ACHN (cell line): Measurements from ENCODE around the gene JUND.

ENCODE experiments used
- DNase-seq: peaks from one replicate; pipeline ENCODE4 v3.0.0-alpha.2; 2015
- in situ Hi-C: cut with HindIII; loops from 2 replicates; pipeline ENCODE4 v1.10.0; 2017; ENCODE audit warnings: low sequenced_read_pairs, low pct_ligation_motif_present, low pct_unique_long_range_greater_than_20kb

Gene JUND

DNA sequence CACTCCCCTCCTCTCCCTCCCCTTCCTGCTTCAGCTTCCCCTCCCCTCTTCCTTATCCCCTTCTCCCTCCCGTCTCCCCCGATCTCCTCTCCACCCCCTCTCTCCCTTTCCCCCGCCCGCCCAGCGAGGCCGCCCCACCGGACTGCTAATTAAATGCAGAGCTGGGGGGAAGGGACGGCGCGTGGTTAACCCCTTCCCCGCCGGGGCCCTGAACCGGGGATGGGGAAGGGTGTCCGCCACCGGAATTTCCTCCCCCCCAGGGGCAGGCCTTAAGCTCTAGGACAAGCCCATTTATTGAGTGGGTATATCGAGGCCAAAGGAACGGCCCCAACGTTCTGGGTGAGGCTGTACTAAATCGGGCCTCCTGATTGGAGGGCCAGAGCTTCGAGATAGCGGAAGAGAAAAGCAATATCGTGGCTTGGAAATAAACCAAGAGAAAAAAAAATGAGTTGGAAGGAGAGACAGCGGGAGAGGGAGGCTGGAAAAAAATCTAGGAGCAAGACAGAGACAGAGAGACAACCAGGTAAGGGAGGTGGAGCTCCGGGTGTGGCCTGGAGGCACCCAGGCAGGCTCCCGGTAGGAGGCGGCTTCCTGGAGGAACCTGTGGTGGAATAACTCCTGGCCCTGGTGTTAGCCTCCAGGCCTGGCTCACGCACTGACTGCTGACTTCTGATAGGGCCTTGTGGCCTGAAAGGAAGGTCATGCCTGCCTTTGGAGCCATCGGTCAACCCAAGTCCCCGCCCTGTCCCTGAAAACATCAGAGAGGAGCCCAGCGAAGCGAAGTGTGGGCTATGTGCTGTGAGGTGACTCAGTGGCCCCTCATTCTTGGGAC lies 11.6 kb upstream of the JUND start:
- peak; percentile 79 for DNase-seq
- in situ Hi-C loops, result no loop called here

GRCh38 chr19:18292462-18292809 lies 11.0 kb upstream of the JUND start:
- in situ Hi-C loops, result no loop called here
- DNase-seq, result no peak

DNA sequence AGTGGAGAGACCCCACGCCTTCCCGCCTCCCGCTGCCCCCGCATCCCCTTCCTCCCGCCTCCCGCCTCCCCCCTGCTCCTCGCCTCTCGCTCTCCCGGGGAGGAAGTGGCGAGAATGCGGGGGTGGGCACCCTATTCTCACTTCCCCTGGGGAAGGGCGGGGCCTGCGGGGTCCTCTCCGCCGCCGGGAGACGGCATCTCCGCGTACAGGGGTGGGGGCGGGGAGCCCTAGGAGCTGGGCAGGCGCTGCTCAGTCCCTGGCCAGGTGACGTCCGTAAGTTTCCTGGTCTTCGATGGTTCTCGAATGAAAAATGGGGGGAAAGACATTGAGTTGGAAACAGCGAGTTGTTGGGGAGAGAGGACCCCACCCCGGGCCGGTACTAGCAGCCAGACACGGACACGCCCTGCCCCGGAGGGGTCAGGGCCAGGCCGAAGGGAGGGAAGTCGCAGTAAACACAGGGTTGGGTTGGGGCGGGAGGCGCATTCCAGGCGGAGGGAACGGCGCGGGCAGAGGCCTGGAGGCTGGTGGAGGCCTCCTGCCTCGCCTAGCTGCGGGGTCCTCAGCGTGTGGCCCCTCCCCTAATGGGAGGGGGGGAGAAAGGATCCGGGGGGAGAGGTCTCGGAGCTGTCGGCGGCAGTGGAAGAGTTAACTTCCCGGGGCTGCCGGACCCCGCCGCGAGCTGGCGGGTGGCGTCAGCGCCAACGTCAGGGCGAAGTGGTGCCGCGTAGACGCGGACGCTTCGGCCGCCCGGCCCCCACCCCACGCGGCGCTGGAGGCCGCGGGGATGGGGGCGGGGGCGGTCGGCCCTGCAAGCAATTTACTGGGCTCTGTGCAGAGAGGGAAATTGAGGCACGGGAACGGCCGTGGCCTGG lies 10.4 kb upstream of the JUND start:
- in situ Hi-C loops, result no loop called here
- DNase-seq, result peak; percentile 69

DNA sequence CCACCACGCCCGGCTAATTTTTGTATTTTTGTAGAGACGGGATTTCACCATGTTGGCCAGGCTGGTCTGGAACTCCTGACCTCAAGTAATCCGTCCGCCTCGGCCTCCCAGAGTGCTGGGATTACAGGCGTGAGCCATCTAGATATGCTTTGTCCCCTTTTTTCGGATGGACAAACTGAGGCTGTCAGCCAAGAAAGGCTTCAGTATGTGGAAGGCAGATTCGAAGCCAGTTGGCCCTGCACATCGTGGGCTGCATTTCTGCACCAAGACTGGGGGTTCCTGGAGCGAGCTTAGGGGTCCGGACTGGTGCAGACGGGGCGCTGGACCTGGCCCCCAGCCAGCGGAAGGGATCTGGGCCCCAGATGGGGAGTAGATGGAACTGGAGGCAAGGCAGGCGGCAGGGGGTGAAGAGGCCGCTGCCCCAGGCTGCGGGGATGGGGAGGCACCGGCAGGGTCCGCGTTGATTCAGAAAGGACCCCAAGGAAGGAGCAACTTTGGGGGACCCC lies 9.7 kb upstream of the JUND start:
- in situ Hi-C loops, result no loop called here
- DNase-seq, result no peak

- in situ Hi-C loops, result no loop called here
- DNase-seq, result no peak
Observed at GRCh38 chr19:18290302-18291018, 9.0 kb upstream of the JUND start.

- in situ Hi-C loops, result no loop called here
- no peak for DNase-seq
Observed at GRCh38 chr19:18289471-18290301, 8.3 kb upstream of the JUND start.

DNA sequence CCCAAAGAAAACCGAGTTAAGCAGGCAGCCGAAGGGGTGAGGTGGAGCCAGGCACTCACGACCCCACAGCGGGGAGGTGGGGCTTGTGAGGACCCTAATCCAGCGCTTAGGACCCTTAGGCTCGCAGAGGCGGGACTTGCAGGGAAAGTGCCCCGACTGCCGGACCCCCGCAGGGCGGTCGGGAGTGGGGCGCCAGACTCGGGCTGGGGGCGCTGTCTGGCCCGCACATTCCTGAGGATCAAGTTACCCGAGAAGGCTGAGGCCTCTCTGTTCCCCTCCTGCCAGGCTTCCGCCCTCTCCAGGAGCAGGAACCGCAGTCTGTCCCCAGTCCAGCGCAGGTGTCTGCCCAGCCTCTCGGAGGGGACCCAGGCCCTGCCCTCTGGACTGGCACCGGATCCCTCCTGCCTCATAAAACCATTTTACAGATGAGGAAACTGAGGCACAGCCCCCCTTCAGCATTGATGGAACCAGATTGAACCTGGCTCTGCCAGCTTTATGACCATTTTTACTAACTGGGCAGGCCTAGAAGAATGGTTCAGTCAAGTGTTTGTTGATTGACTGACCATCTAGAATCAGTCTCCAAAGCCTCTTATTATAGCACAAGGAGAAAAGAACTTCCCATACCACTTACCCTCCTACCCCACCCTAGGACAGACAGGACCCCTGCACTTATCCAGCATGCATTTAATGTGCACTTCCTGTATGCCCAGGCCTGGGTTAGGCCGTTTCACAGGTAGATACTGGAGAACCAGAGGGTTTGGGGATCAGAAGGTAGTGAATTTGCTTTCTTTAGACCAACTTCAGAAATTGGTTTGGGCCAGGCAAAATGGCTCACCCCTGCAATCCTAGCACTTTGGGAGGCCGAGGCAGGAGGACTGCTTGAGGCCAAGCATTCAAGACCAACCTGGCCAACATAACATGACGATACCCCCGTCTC lies 6.7 kb upstream of the JUND start:
- in situ Hi-C loops, result no loop called here
- DNase-seq, result no peak

GRCh38 chr19:18286973-18287635 lies 5.7 kb upstream of the JUND start:
- DNase-seq, result no peak
- in situ Hi-C loops, result no loop called here

- DNase-seq, result no peak
- in situ Hi-C loops, result no loop called here
Observed at GRCh38 chr19:18284712-18285360, 3.4 kb upstream of the JUND start.

DNA sequence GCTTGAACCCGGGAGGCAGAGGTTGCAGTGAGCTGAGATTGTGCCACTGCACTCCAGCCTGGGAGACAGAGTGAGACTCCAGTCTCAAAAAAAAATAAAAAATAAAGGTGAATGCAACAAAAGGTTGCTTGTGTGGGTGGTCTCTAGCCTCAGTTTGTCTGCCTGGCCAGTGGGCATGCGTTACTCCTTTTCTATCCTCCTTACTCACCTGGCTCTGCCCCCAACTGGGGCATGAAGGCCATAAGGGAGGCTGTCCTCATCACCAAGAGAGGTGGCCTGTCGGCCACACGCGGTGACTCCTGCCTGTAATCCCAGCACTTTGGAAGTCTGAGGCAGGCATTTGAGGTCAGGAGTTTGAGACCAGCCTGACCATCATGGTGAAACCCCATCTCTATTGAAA lies 1.9 kb upstream of the JUND start:
- DNase-seq, result no peak
- in situ Hi-C loops, result no loop called here

- DNase-seq, result no peak
- in situ Hi-C loops, result no loop called here
Observed at GRCh38 chr19:18282788-18283141, 1.3 kb upstream of the JUND start.

GRCh38 chr19:18282021-18282787 lies 782 bp upstream of the JUND start:
- DNase-seq, result peak; percentile 48
- in situ Hi-C loops, result no loop called here

- in situ Hi-C loops, result no loop called here
- DNase-seq, result peak; percentile 67
Observed at GRCh38 chr19:18280247-18281081, 958 bp downstream of the JUND start.

DNA sequence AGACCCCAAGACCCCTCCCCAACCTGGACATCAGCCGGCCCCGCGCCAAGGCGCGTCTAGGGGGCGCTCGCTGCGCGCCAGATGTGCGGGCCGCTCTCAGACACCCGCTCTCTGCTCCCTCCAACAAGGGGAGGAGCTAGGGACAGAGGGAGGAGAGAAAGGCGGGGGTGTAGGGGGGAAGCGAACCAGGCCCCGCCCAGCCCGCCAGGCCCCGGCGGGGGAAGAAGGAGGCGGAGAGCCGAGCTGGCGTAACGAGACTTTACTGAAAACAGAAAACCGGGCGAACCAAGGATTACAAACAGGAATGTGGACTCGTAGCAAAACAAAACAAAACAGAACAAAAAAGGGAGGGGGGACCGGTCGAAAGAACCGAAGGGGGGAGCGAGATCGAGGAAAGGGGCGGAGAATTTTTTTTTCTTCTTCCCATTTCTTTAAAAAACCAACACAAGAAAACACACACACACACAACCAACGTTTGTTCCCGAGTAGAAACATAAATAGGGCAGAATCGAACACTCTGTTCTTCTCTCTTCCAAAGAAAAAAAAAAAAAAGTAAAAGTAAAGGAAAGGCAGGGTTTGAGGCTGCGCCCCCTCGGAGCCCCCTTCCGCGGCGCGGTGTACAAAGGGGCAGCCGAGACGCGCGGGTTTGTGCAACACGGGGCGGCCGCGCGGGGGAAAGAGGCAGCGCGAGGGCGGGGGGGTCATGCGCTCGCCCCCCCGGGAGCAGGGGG lies 1.7 kb downstream of the JUND start:
- in situ Hi-C loops, result no loop called here
- DNase-seq, result peak; percentile 89

GRCh38 chr19:18279266-18279515 lies 2.2 kb downstream of the JUND start:
- no peak for DNase-seq
- in situ Hi-C loops, result no loop called here
